H1 (cell line): Measurements from ENCODE around the gene ATP6V1E1. TPM values are rescaled to one million over a fixed set of nuclear protein-coding genes. Genes with fewer than 3 reads are reported as not detected.

ENCODE experiments used
- CHD7 ChIP-seq: fragments of 300-600 bp; sonication (generic); IDR thresholded peaks from 2 replicates; pipeline ENCODE4 v1.7.1; 2012; ENCODE audit warnings: low read length, moderate library complexity, mild to moderate bottlenecking, inconsistent platforms; ENCODE audit not compliant: insufficient replicate concordance
- CREB1 ChIP-seq: IDR thresholded peaks from 2 replicates; pipeline ENCODE4 v1.6.1; 2012; ENCODE audit warnings: inconsistent platforms
- FOSL1 ChIP-seq: IDR thresholded peaks from 2 replicates; pipeline ENCODE4 v1.6.1; 2011; ENCODE audit warnings: mild to moderate bottlenecking, low read depth, low read length, moderate library complexity; ENCODE audit not compliant: insufficient read depth
- RAD21 ChIP-seq, 2 experiments: IDR thresholded peaks in 1 of 2; conservative IDR thresholded peaks in 1 of 2; 2 replicates each; pipeline ENCODE4 v1.6.1; 2011; ENCODE audit warnings: low read depth in 2 of 2, low read length in 2 of 2, improper control_type of control experiment in 1 of 2, inconsistent platforms in 1 of 2, mild to moderate bottlenecking in 1 of 2, moderate library complexity in 1 of 2
- RXRA ChIP-seq: IDR thresholded peaks from 2 replicates; pipeline ENCODE4 v1.6.1; 2011; ENCODE audit warnings: low read depth, mild to moderate bottlenecking, low read length, moderate library complexity; ENCODE audit not compliant: insufficient read depth
- SP4 ChIP-seq: IDR thresholded peaks from 2 replicates; pipeline ENCODE4 v1.6.1; 2012; ENCODE audit warnings: low read length, inconsistent platforms
- TAF1 ChIP-seq: IDR thresholded peaks from 2 replicates; pipeline ENCODE4 v1.6.1; 2011; ENCODE audit warnings: mild to moderate bottlenecking, low read depth, low read length
- polyA plus RNA-seq, 7 experiments: library from polyadenylated mRNA; depleted of rRNA in 3 of 7; stranded (reverse) in 5 of 7; unstranded in 2 of 7; fragments of >200 nt in 5 of 7; fragments of 200-250 nt in 2 of 7; gene quantifications; 1 replicate in 5 of 7; 2 replicates in 1 of 7; 4 replicates in 1 of 7; pipeline versions ENCODE4 v1.2.1 to v1.2.3, GENCODE V29; 2011 to 2013; ENCODE audit warnings: missing spikeins in 2 of 7, mixed read lengths in 2 of 7
- total RNA-seq: library from RNA; stranded (reverse); fragmentation: NEBNext Ultra II Directional; extraction: Animal tissue kit (Norgen Biotek cat#: 25700); gene quantifications from 2 replicates; pipeline ENCODE4 v1.2.1, GENCODE V29; 2021

ATP6V1E1 gene
- total and polyA plus RNA-seq, 2 of the 8 experiments (the other 6 are each of a cell fraction or from before 2014, with no cell fraction given) = 80.4 to 88.1 TPM

- TF ChIP-seq CHD7 (no peak), RXRA (no peak), CREB1 (no peak), RAD21 (IDR thresholded peaks at IDR 0.05 in 1 of 2, conservative IDR thresholded peaks at IDR 0.05 in 1 of 2; ENCODE audit: low read depth in 2 of 2, low read length in 2 of 2) (no peak), TAF1 (no peak), FOSL1 (no peak), SP4 (no peak)
Observed at GRCh38 chr22:17629173-17629489, 582 bp upstream of the ATP6V1E1 start (continued).
